ENCODE measurements around the gene MYG1.

- TF ChIP-seq EZH2 (IDR thresholded peaks at IDR 0.05; ENCODE audit: borderline replicate concordance, low read length): no peak
- TF ChIP-seq, protein P1, sequence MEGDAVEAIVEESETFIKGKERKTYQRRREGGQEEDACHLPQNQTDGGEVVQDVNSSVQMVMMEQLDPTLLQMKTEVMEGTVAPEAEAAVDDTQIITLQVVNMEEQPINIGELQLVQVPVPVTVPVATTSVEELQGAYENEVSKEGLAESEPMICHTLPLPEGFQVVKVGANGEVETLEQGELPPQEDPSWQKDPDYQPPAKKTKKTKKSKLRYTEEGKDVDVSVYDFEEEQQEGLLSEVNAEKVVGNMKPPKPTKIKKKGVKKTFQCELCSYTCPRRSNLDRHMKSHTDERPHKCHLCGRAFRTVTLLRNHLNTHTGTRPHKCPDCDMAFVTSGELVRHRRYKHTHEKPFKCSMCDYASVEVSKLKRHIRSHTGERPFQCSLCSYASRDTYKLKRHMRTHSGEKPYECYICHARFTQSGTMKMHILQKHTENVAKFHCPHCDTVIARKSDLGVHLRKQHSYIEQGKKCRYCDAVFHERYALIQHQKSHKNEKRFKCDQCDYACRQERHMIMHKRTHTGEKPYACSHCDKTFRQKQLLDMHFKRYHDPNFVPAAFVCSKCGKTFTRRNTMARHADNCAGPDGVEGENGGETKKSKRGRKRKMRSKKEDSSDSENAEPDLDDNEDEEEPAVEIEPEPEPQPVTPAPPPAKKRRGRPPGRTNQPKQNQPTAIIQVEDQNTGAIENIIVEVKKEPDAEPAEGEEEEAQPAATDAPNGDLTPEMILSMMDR (conservative IDR thresholded peaks at IDR 0.05 in 1 of 2, IDR thresholded peaks at IDR 0.05 in 1 of 2; ENCODE audit: extremely low read depth in 1 of 2, insufficient read depth in 1 of 2, low read depth in 1 of 2, low read length in 2 of 2): no peak
Measured at GRCh38 chr12:53324113-53324778, 24.8 kb downstream of the MYG1 start.
